H1 (cell line): ENCODE measurements around the gene SSU72. TPM values are rescaled to one million over a fixed set of nuclear protein-coding genes. Genes with fewer than 3 reads are reported as not detected.

ENCODE experiments used
- CTCF ChIA-PET: fragments of 300-600 bp; sonication (Branson Sonifier 250); formaldehyde crosslinking; loops from one replicate; lab custom pipeline; 2021; ENCODE audit not compliant: partially characterized antibody; lab: Charles Lee
- POLR2A ChIA-PET: fragments of 300-600 bp; sonication (Branson Sonifier 250); formaldehyde crosslinking; loops from one replicate; lab custom pipeline; 2021; ENCODE audit warnings: inconsistent platforms; ENCODE audit not compliant: partially characterized antibody; lab: Charles Lee
- DNase-seq, 2 experiments: peaks; one replicate each; pipeline versions ENCODE4 v3.0.0 to v3.0.0-alpha.2; 2010 to 2022; ENCODE audit warnings: low spot score in 2 of 2, low read depth in 1 of 2, mixed read lengths in 1 of 2
- FAIRE-seq: peaks from 2 replicates; lab custom pipeline; 2011; peaks lifted over from hg19 to GRCh38; lab: Jason Lieb, UNC
- H2AFZ ChIP-seq: 2 replicates; pipeline ENCODE4 v1.8.1; 2012; ENCODE audit warnings: low read length, inconsistent platforms
- H2AK5ac ChIP-seq: 2 replicates; pipeline ENCODE4 v1.6.1; 2013; ENCODE audit warnings: low read depth, low read length
- H2BK120ac ChIP-seq: replicated peaks from 2 replicates; pipeline ENCODE3; 2013; ENCODE audit warnings: low read depth, low read length, inconsistent platforms
- H2BK12ac ChIP-seq: 2 replicates; pipeline ENCODE4 v1.6.1; 2013; ENCODE audit warnings: low read depth, low read length
- H2BK15ac ChIP-seq: 2 replicates; pipeline ENCODE4 v1.6.1; 2013; ENCODE audit warnings: low read length
- H2BK20ac ChIP-seq: 2 replicates; pipeline ENCODE4 v1.6.1; 2013; ENCODE audit warnings: low read length
- H2BK5ac ChIP-seq: 2 replicates; pipeline ENCODE4 v1.6.1; 2013; ENCODE audit warnings: low read depth, low read length
- H3K14ac ChIP-seq: 2 replicates; pipeline ENCODE4 v1.6.1; 2013; ENCODE audit warnings: inconsistent platforms; ENCODE audit not compliant: insufficient read length
- H3K18ac ChIP-seq: 2 replicates; pipeline ENCODE4 v1.6.1; 2013; ENCODE audit warnings: low read length; ENCODE audit errors: extremely low read depth
- H3K23ac ChIP-seq: 2 replicates; pipeline ENCODE4 v1.6.1; 2013; ENCODE audit warnings: inconsistent platforms; ENCODE audit not compliant: insufficient read length
- H3K23me2 ChIP-seq: 2 replicates; pipeline ENCODE4 v1.6.1; 2013; ENCODE audit warnings: low read depth, low read length
- H3K27ac ChIP-seq: 2 replicates; pipeline ENCODE4 v1.6.1; 2011; ENCODE audit warnings: low read depth, low read length, inconsistent platforms
- H3K27me3 ChIP-seq, 4 experiments: replicated peaks in 1 of 4; 1 replicate in 1 of 4; 2 replicates in 3 of 4; pipeline versions ENCODE4 v1.6.1 to v1.8.1; 2011 to 2013; ENCODE audit warnings: low read length in 3 of 4, mild to moderate bottlenecking in 3 of 4, inconsistent platforms in 2 of 4, mixed read lengths in 2 of 4, moderate library complexity in 1 of 4; ENCODE audit not compliant: control insufficient read depth in 3 of 4, insufficient read depth in 3 of 4; ENCODE audit errors: extremely low read depth in 1 of 4
- H3K36me3 ChIP-seq, 4 experiments: 2 replicates each; pipeline versions ENCODE4 v1.6.1 to v1.8.1; 2011 to 2013; ENCODE audit warnings: mild to moderate bottlenecking in 4 of 4, low read length in 3 of 4, moderate library complexity in 2 of 4, control low read depth in 1 of 4, inconsistent platforms in 1 of 4; ENCODE audit not compliant: insufficient read depth in 4 of 4, control insufficient read depth in 2 of 4
- H3K4ac ChIP-seq: replicated peaks from 2 replicates; pipeline ENCODE3; 2013; ENCODE audit warnings: low read length, low read depth, mixed read lengths, inconsistent platforms; ENCODE audit not compliant: insufficient read length
- H3K4me1 ChIP-seq, 4 experiments: replicated peaks in 1 of 4; 1 replicate in 1 of 4; 2 replicates in 3 of 4; pipeline versions ENCODE4 v1.6.1 to v1.8.1; 2011 to 2013; ENCODE audit warnings: low read length in 3 of 4, inconsistent platforms in 2 of 4, mixed read lengths in 1 of 4; ENCODE audit not compliant: insufficient read depth in 4 of 4, control insufficient read depth in 3 of 4
- H3K4me2 ChIP-seq, 2 experiments: 2 replicates each; pipeline versions ENCODE4 v1.6.1 to v1.8.1; 2011 to 2013; ENCODE audit warnings: low read depth in 2 of 2, low read length in 2 of 2, control low read depth in 1 of 2, inconsistent platforms in 1 of 2, mild to moderate bottlenecking in 1 of 2; ENCODE audit not compliant: insufficient read depth in 1 of 2
- H3K4me3 ChIP-seq, 4 experiments: fragments of 200-600, 300-600 bp in 1 of 4; sonication (generic), shearing (Covaris generic), sonication (Bioruptor Twin) in 1 of 4; 2 replicates each; pipeline versions ENCODE4 v1.5.1 to v1.8.1; 2011 to 2016; ENCODE audit warnings: low read length in 4 of 4, low read depth in 3 of 4, control low read depth in 2 of 4, inconsistent platforms in 2 of 4, mild to moderate bottlenecking in 2 of 4, mixed read lengths in 1 of 4, moderate library complexity in 1 of 4; ENCODE audit not compliant: insufficient read depth in 2 of 4; ENCODE audit errors: extremely low read depth in 1 of 4
- H3K56ac ChIP-seq: replicated peaks from 2 replicates; pipeline ENCODE3; 2013; ENCODE audit warnings: low read depth, mild to moderate bottlenecking, mixed read lengths, low read length, inconsistent platforms; ENCODE audit not compliant: insufficient read length
- H3K79me1 ChIP-seq: 2 replicates; pipeline ENCODE4 v1.6.1; 2013; ENCODE audit warnings: low read depth, low read length, control low read depth
- H3K79me2 ChIP-seq, 2 experiments: 2 replicates each; pipeline versions ENCODE4 v1.6.1 to v1.8.1; 2012 to 2013; ENCODE audit warnings: low read length in 2 of 2, mild to moderate bottlenecking in 2 of 2, inconsistent platforms in 1 of 2; ENCODE audit not compliant: insufficient read depth in 2 of 2, control insufficient read depth in 1 of 2
- H3K9ac ChIP-seq, 4 experiments: replicated peaks in 1 of 4; 1 replicate in 1 of 4; 2 replicates in 3 of 4; pipeline versions ENCODE4 v1.6.1 to v1.8.1; 2011 to 2013; ENCODE audit warnings: low read depth in 3 of 4, low read length in 3 of 4, control low read depth in 2 of 4, mild to moderate bottlenecking in 2 of 4, moderate library complexity in 2 of 4, inconsistent platforms in 1 of 4; ENCODE audit errors: extremely low read depth in 1 of 4
- H3K9me3 ChIP-seq, 2 experiments: 2 replicates each; pipeline versions ENCODE4 v1.6.1 to v1.8.1; 2012 to 2013; ENCODE audit warnings: mild to moderate bottlenecking in 2 of 2, moderate library complexity in 2 of 2, control low read depth in 1 of 2, inconsistent platforms in 1 of 2, low read depth in 1 of 2, low read length in 1 of 2, mixed read lengths in 1 of 2; ENCODE audit not compliant: insufficient read depth in 2 of 2
- H4K20me1 ChIP-seq, 2 experiments: replicated peaks in 1 of 2; 2 replicates each; pipeline versions ENCODE3 to v1.8.1; 2011 to 2013; ENCODE audit warnings: inconsistent platforms in 2 of 2, low read length in 2 of 2, mild to moderate bottlenecking in 1 of 2; ENCODE audit not compliant: insufficient read depth in 2 of 2, control insufficient read depth in 1 of 2
- H4K5ac ChIP-seq: 2 replicates; pipeline ENCODE4 v1.6.1; 2013; ENCODE audit warnings: low read length, low read depth, mixed read lengths, inconsistent platforms; ENCODE audit not compliant: insufficient read length
- H4K8ac ChIP-seq: 2 replicates; pipeline ENCODE4 v1.8.0; 2013; ENCODE audit warnings: mild to moderate bottlenecking, moderate library complexity, low read length, inconsistent platforms; ENCODE audit not compliant: insufficient read depth; ENCODE audit errors: extremely low read depth
- H4K91ac ChIP-seq: replicated peaks from 2 replicates; pipeline ENCODE3; 2013; ENCODE audit warnings: low read length, mixed read lengths, inconsistent platforms; ENCODE audit not compliant: insufficient read length
- EZH2 ChIP-seq: fragments of 200-600 bp; sonication (generic); IDR thresholded peaks from 2 replicates; pipeline ENCODE4 v1.7.1; 2012; ENCODE audit warnings: low read depth, mild to moderate bottlenecking, moderate library complexity, low read length, inconsistent platforms; ENCODE audit not compliant: severe bottlenecking
- JUN ChIP-seq: IDR thresholded peaks from 2 replicates; pipeline ENCODE4 v1.6.1; 2011; ENCODE audit warnings: low read depth, mild to moderate bottlenecking, improper control_type of control experiment, low read length
- MAX ChIP-seq: IDR thresholded peaks from 2 replicates; pipeline ENCODE4 v1.6.1; 2012; ENCODE audit warnings: inconsistent platforms
- SIN3A ChIP-seq, 2 experiments: IDR thresholded peaks in 1 of 2; conservative IDR thresholded peaks in 1 of 2; 2 replicates each; pipeline ENCODE4 v1.6.1; 2011 to 2012; ENCODE audit warnings: low read length in 2 of 2, improper control_type of control experiment in 1 of 2, low read depth in 1 of 2, mild to moderate bottlenecking in 1 of 2
- SIX5 ChIP-seq: IDR thresholded peaks from 2 replicates; pipeline ENCODE4 v1.6.1; 2011; ENCODE audit warnings: mild to moderate bottlenecking, low read depth, low read length
- SUZ12 ChIP-seq: fragments of 200-600 bp; sonication (generic); IDR thresholded peaks from 2 replicates; pipeline ENCODE4 v1.6.1; 2012; ENCODE audit warnings: mild to moderate bottlenecking, inconsistent platforms, low read length, moderate library complexity, mixed read lengths
- TEAD4 ChIP-seq: IDR thresholded peaks from 2 replicates; pipeline ENCODE4 v1.6.1; 2012; ENCODE audit warnings: low read depth, low read length, inconsistent platforms, mixed read lengths
- WGBS, 2 experiments: shearing (Covaris generic) in 1 of 2; methylation state at CpG; one replicate each; pipeline versions ENCODE4 v1.1.6 to v1.1.7; 2013 to 2015; ENCODE audit warnings: low lambda C conversion rate in 2 of 2, mixed read lengths in 2 of 2, inconsistent platforms in 1 of 2, low coverage in 1 of 2, missing lambda C conversion rate in 1 of 2; ENCODE audit not compliant: insufficient replicate concordance in 2 of 2, insufficient coverage in 1 of 2, insufficient read length in 1 of 2; ENCODE audit errors: extremely low coverage in 1 of 2, missing lambda C conversion rate in 1 of 2; 5-methylcytosine and 5-hydroxymethylcytosine counted together
- polyA plus RNA-seq, 7 experiments: library from polyadenylated mRNA; depleted of rRNA in 3 of 7; stranded (reverse) in 5 of 7; unstranded in 2 of 7; fragments of >200 nt in 5 of 7; fragments of 200-250 nt in 2 of 7; gene quantifications; 1 replicate in 5 of 7; 2 replicates in 1 of 7; 4 replicates in 1 of 7; pipeline versions ENCODE4 v1.2.1 to v1.2.3, GENCODE V29; 2011 to 2013; ENCODE audit warnings: missing spikeins in 2 of 7, mixed read lengths in 2 of 7
- total RNA-seq: library from RNA; stranded (reverse); fragmentation: NEBNext Ultra II Directional; extraction: Animal tissue kit (Norgen Biotek cat#: 25700); gene quantifications from 2 replicates; pipeline ENCODE4 v1.2.1, GENCODE V29; 2021
- TF ChIP-seq, protein P1 (sequence below), 3 experiments: IDR thresholded peaks; 1 replicate in 2 of 3; 2 replicates in 1 of 3; pipeline versions ENCODE4 v1.5.1 to v1.6.1; 2011; ENCODE audit warnings: low read length in 3 of 3, mild to moderate bottlenecking in 3 of 3, inconsistent platforms in 2 of 3, low read depth in 1 of 3, moderate library complexity in 1 of 3; ENCODE audit not compliant: insufficient read depth in 1 of 3; ENCODE audit errors: control extremely low read depth in 1 of 3

Gene SSU72
- total and polyA plus RNA-seq, 2 of the 8 experiments (the other 6 are each of a cell fraction or from before 2014, with no cell fraction given), result 110 to 165 TPM

- CTCF ChIA-PET, result interaction anchor here (1.0 to 2.1 kb wide), 3 partner anchors 9 to 255 kb away, joined by 3 to 8 read pairs (median 3); no protein-coding TSS in a partner anchor
- H2BK15ac ChIP-seq, result no peak overlapping the region
- WGBS, 2 experiments, result 89% methylated on average over 33 of the region's 37 CpGs; no CpG with 5 or more reads in 1 of the 2 experiments
- no peak for TF ChIP-seq SIX5
- TF ChIP-seq SUZ12, result no peak
- TF ChIP-seq TEAD4, result no peak
- TF ChIP-seq SIN3A (conservative IDR thresholded peaks at IDR 0.05 in 1 of 2, IDR thresholded peaks at IDR 0.05 in 1 of 2; ENCODE audit: low read depth in 1 of 2, low read length in 2 of 2), result no peak
- no peak for TF ChIP-seq MAX
- TF ChIP-seq, protein P1, sequence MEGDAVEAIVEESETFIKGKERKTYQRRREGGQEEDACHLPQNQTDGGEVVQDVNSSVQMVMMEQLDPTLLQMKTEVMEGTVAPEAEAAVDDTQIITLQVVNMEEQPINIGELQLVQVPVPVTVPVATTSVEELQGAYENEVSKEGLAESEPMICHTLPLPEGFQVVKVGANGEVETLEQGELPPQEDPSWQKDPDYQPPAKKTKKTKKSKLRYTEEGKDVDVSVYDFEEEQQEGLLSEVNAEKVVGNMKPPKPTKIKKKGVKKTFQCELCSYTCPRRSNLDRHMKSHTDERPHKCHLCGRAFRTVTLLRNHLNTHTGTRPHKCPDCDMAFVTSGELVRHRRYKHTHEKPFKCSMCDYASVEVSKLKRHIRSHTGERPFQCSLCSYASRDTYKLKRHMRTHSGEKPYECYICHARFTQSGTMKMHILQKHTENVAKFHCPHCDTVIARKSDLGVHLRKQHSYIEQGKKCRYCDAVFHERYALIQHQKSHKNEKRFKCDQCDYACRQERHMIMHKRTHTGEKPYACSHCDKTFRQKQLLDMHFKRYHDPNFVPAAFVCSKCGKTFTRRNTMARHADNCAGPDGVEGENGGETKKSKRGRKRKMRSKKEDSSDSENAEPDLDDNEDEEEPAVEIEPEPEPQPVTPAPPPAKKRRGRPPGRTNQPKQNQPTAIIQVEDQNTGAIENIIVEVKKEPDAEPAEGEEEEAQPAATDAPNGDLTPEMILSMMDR (IDR thresholded peaks at IDR 0.05; ENCODE audit: control extremely low read depth in 1 of 3, insufficient read depth in 1 of 3, low read depth in 1 of 3, low read length in 3 of 3), result no peak
- no peak for TF ChIP-seq JUN
- TF ChIP-seq EZH2, result no peak
Observed at GRCh38 chr1:1541956-1542765, 32.5 kb downstream of the SSU72 start.

More at GRCh38 chr1:1541956-1542765, 32.5 kb downstream of the SSU72 start:
- no peaks in the 10 kb centered on the region for H3K27me3 ChIP-seq
- H3K23me2 ChIP-seq, result peaks cover 10% of the 10 kb centered on the region; the same call in 1 of the 2 replicates
- H2BK12ac ChIP-seq, result no peak overlapping the region
- no peak overlapping the region for H3K4me3 ChIP-seq
- peaks cover 6 to 25% of the 10 kb centered on the region in 2 experiments for H4K20me1 ChIP-seq
- DNase-seq (no peak), FAIRE-seq (no peak)
- no peak overlapping the region for H3K23ac ChIP-seq
- H4K91ac ChIP-seq, result no peak overlapping the region
- H2BK120ac ChIP-seq, result no peak overlapping the region
- H3K79me2 ChIP-seq, result peaks cover 0 to 5% of the 10 kb centered on the region in 2 experiments; a peak in 1 of 4 replicates
- peaks cover 7% of the 10 kb centered on the region for H3K79me1 ChIP-seq
- H2AFZ ChIP-seq, result no peak overlapping the region
- H2BK5ac ChIP-seq, result no peak overlapping the region
- H2AK5ac ChIP-seq, result no peak overlapping the region
- H2BK20ac ChIP-seq, result no peak overlapping the region
- H3K4ac ChIP-seq, result no peak overlapping the region
- H3K9ac ChIP-seq, result no peak overlapping the region
- H3K9me3 ChIP-seq, result no peaks in the 10 kb centered on the region
- no peak overlapping the region for H3K18ac ChIP-seq
- H3K14ac ChIP-seq, result no peak overlapping the region
- no peak overlapping the region for H4K5ac ChIP-seq
- H3K4me1 ChIP-seq, result peaks cover 0 to 5% (median 2%) of the 10 kb centered on the region in 4 experiments; a peak in 3 of 7 replicates
- peak overlapping the region; percentile 2; the same call in 1 of the 2 replicates for H4K8ac ChIP-seq
- POLR2A ChIA-PET, result interaction anchor here (1.0 to 23.0 kb wide), 3 partner anchors 8 to 135 kb away, joined by 3 to 367 read pairs (median 5); partner anchors contain the start of gene MRPL20
- H3K4me2 ChIP-seq, result no peak overlapping the region
- H3K36me3 ChIP-seq, result peaks cover 2 to 23% (median 12%) of the 10 kb centered on the region in 4 experiments; a peak in 5 of 8 replicates
- H3K27ac ChIP-seq, result no peak overlapping the region
- H3K56ac ChIP-seq, result no peak overlapping the region
